ENCODE data around the gene BCR. TPM values are rescaled to one million over a fixed set of nuclear protein-coding genes. Genes with fewer than 3 reads are reported as not detected.
"Not testable (repeated sequence)": the region's sequence is repeated elsewhere in the genome, so short reads cannot be mapped to it uniquely, and the experiment has no call there.

The BCR gene
- total RNA-seq, 1 experiment from 2014 or later, result 32.4 TPM

GRCh38 chr22:23359583-23360123, 179.3 kb downstream of the BCR start:
- no peak for DNase-seq (ENCODE audit: low spot score)
- in situ Hi-C loops (cut with HindIII; ENCODE audit: low sequenced_read_pairs), result no loop called here

DNA sequence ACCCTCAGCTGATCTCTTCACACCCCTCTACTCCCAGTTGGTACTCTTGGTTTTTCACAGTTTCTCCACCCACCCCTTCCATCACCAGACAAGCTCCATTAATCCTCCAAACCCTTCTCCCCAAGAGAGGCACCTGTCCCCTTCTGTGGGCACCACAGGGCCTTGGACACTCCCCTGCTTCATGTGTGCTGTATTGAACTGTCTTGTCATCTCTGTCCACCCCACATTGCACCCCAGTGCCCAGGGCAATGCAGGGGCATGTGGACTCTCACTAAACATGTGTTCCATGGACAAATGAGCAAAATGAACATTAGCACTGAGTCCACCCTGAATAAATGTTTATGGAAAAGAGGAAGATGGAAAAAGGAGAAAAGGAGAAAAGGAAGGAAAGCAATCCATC, 181.4 kb downstream of the BCR start:
- DNase-seq (ENCODE audit: low spot score), result no peak
- in situ Hi-C loops (cut with HindIII; ENCODE audit: low sequenced_read_pairs), result no loop called here

DNA sequence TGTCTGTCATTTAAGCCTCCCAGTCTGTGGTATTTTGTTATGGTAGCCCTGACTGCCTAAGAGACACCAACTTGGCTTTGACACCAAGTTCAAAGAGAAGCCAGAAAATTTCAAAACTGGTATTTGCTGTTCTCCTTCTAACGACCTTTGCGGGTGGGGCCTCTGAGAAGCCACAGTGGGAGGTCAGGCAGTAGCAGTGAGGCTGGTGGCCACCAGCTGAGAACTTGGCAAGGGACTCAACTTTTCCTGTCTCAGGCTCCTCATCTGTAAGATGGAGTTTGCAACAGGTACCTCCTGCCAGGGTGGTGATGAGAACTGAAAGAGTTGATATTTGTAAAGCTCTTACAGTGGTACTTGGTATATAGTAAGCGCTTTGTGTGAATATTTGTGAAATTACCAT, 183.4 kb downstream of the BCR start:
- in situ Hi-C loops (cut with HindIII; ENCODE audit: low sequenced_read_pairs), result no loop called here
- no peak for DNase-seq (ENCODE audit: low spot score)

DNA sequence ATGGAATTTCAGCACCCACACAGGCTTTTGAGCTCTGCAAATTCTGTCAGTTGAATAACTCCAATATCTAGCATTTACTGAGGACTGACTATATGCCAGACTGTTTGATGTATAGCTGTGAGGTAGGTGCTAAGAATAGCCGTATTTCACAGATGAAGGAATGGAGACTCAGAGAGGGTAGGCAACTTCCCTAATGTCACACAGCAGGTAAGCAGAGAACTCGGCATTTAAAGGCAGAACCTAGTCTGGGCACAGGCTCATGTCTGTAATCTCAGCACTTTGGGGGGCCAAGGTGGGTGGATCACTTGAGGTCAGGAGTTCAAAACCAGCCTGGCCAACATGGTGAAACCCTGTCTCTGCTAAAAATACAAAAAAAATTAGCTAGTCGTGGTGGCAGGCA, 184.1 kb downstream of the BCR start:
- in situ Hi-C loops (cut with HindIII; ENCODE audit: low sequenced_read_pairs), result no loop called here
- DNase-seq (ENCODE audit: low spot score), result no peak

- DNase-seq (ENCODE audit: low spot score), result no peak
- in situ Hi-C loops (cut with HindIII; ENCODE audit: low sequenced_read_pairs), result no loop called here
These were observed 185.2 kb downstream of the BCR start for GRCh38 chr22:23365524-23365923.

GRCh38 chr22:23365961-23366360, 185.7 kb downstream of the BCR start:
- no peak for DNase-seq (ENCODE audit: low spot score)

DNA sequence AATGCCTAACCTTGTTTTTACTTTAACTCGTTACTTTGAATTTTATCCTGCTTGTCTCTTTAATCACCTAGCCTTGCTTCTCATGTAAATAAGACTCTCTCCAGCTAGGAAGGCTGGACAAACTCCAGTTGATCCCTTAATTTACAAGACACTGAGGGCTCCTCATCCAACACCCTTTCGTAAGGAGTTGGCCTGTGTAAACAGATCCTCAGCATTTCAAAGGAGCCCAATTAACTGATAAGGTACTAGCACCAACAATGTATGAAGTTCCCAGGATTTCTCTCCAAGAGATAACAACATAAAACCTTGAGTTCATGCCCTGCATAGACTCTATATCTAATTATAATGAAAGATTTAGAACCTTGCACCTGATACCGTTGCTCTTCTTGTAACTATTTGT, 186.9 kb downstream of the BCR start:
- in situ Hi-C loops (cut with HindIII; ENCODE audit: low sequenced_read_pairs); DNase-seq (ENCODE audit: low spot score): not testable (repeated sequence)

More at GRCh38 chr22:23365961-23366360, 185.7 kb downstream of the BCR start:
- in situ Hi-C loops (cut with HindIII; ENCODE audit: low sequenced_read_pairs), result no loop called here

Other genes starting within 250 kb of the BCR start
- 13.0 and 17.2 TPM in 2 replicates for gene GNAZ, start 110.0 kb upstream of the BCR start, total RNA-seq (2014; rRNA removed; shearing (Covaris generic))
- gene RSPH14, start 38.5 kb upstream of the BCR start, total RNA-seq (2014; rRNA removed; shearing (Covaris generic)), result 1.7 TPM in 1 of 2 replicates, not detected in the other
- 1.5 and 3.3 TPM in 2 replicates for gene RAB36, start 35.0 kb upstream of the BCR start, total RNA-seq (2014; rRNA removed; shearing (Covaris generic))

Data from G401 (cell line).